Neural crest cell (in vitro differentiated cells): ENCODE data around the gene CNR2. TPM values are rescaled to one million over a fixed set of nuclear protein-coding genes. Genes with fewer than 3 reads are reported as not detected.

ENCODE experiments used
- DNase-seq: peaks from one replicate; pipeline ENCODE4 v3.0.0; 2021; ENCODE audit warnings: low read depth, mixed read lengths, low spot score
- H3K27ac Mint-ChIP-seq: one replicate; pipeline ENCODE4 v1.8.0; 2021; ENCODE audit warnings: mild to moderate bottlenecking, mixed read lengths; ENCODE audit not compliant: unreplicated experiment
- H3K27me3 Mint-ChIP-seq: 2 replicates; pipeline ENCODE4 v1.8.0; 2021; ENCODE audit warnings: low read depth, mild to moderate bottlenecking, mixed read lengths
- H3K36me3 Mint-ChIP-seq: 2 replicates; pipeline ENCODE4 v1.8.0; 2021; ENCODE audit warnings: low read depth, mild to moderate bottlenecking, mixed read lengths
- H3K4me1 Mint-ChIP-seq: 2 replicates; pipeline ENCODE4 v1.8.0; 2021; ENCODE audit warnings: mixed read lengths
- H3K4me3 Mint-ChIP-seq: one replicate; pipeline ENCODE4 v1.8.0; 2021; ENCODE audit warnings: mild to moderate bottlenecking, mixed read lengths
- H3K9me3 Mint-ChIP-seq: 2 replicates; pipeline ENCODE4 v1.8.0; 2021; ENCODE audit warnings: mixed read lengths
- CTCF ChIP-seq: fragments of 200-600 bp; sonication (generic); conservative IDR thresholded peaks from 2 replicates; pipeline ENCODE4 v1.5.0; 2021; ENCODE audit warnings: antibody characterized with exemption, mild to moderate bottlenecking
- total RNA-seq: library from RNA; stranded (reverse); gene quantifications from 2 replicates; pipeline ENCODE4 v1.2.1, GENCODE V29; 2021

Gene CNR2
- total RNA-seq, 1 donor from 2014 or later, result not detected

- no peaks in the 10 kb centered on the region for H3K36me3 Mint-ChIP-seq
- no peaks in the 10 kb centered on the region for H3K4me1 Mint-ChIP-seq
- H3K9me3 Mint-ChIP-seq, result no peaks in the 10 kb centered on the region
- DNase-seq, result no peak
- no peak for TF ChIP-seq CTCF
- no peak overlapping the region for H3K4me3 Mint-ChIP-seq
- no peak overlapping the region for H3K27ac Mint-ChIP-seq
- peaks cover 11% of the 10 kb centered on the region for H3K27me3 Mint-ChIP-seq
Measured at GRCh38 chr1:23930861-23931490, 17.8 kb upstream of the CNR2 start.

- no peak for TF ChIP-seq CTCF
- Mint-ChIP-seq H3K27me3 (peaks cover 11% of the 10 kb centered on the region), H3K4me3 (no peak overlapping the region), H3K9me3 (no peaks in the 10 kb centered on the region), H3K4me1 (no peaks in the 10 kb centered on the region), H3K36me3 (no peaks in the 10 kb centered on the region), H3K27ac (no peak overlapping the region)
- no peak for DNase-seq
Measured at GRCh38 chr1:23930270-23930669, 17.1 kb upstream of the CNR2 start.

GRCh38 chr1:23928789-23929188 is 15.6 kb upstream of the CNR2 start:
- DNase-seq, result no peak
- TF ChIP-seq CTCF, result no peak
- Mint-ChIP-seq H3K4me3 (no peak overlapping the region), H3K4me1 (no peaks in the 10 kb centered on the region), H3K9me3 (no peaks in the 10 kb centered on the region), H3K36me3 (no peaks in the 10 kb centered on the region), H3K27ac (no peak overlapping the region), H3K27me3 (peaks cover 13% of the 10 kb centered on the region)

- no peak for TF ChIP-seq CTCF
- DNase-seq, result no peak
- no peaks in the 10 kb centered on the region for H3K4me1 Mint-ChIP-seq
- no peak overlapping the region for H3K4me3 Mint-ChIP-seq
- no peak overlapping the region for H3K27ac Mint-ChIP-seq
- no peaks in the 10 kb centered on the region for H3K9me3 Mint-ChIP-seq
- peaks cover 11% of the 10 kb centered on the region for H3K27me3 Mint-ChIP-seq
- no peaks in the 10 kb centered on the region for H3K36me3 Mint-ChIP-seq
Measured at GRCh38 chr1:23927097-23927496, 13.9 kb upstream of the CNR2 start.

- Mint-ChIP-seq H3K9me3 (no peaks in the 10 kb centered on the region), H3K27ac (no peak overlapping the region), H3K4me3 (no peak overlapping the region), H3K4me1 (no peaks in the 10 kb centered on the region), H3K27me3 (peaks cover 5% of the 10 kb centered on the region), H3K36me3 (no peaks in the 10 kb centered on the region)
- DNase-seq, result no peak
- no peak for TF ChIP-seq CTCF
Measured at GRCh38 chr1:23925279-23925678, 12.1 kb upstream of the CNR2 start.

GRCh38 chr1:23924601-23925000 is 11.4 kb upstream of the CNR2 start:
- H3K27me3 Mint-ChIP-seq, result peaks cover 5% of the 10 kb centered on the region
- DNase-seq, result no peak
- no peaks in the 10 kb centered on the region for H3K9me3 Mint-ChIP-seq
- H3K4me3 Mint-ChIP-seq, result no peak overlapping the region
- H3K36me3 Mint-ChIP-seq, result no peaks in the 10 kb centered on the region
- H3K27ac Mint-ChIP-seq, result no peak overlapping the region
- TF ChIP-seq CTCF, result no peak
- no peaks in the 10 kb centered on the region for H3K4me1 Mint-ChIP-seq
